Measurements from ENCODE around the gene MARCO.
"Not testable (repeated sequence)": the region's sequence is repeated elsewhere in the genome, so short reads cannot be mapped to it uniquely, and the experiment has no call there.

The MARCO gene

GRCh38 chr2:118932949-118933348 lies 9.0 kb upstream of the MARCO start:
- no peak for DNase-seq

DNA sequence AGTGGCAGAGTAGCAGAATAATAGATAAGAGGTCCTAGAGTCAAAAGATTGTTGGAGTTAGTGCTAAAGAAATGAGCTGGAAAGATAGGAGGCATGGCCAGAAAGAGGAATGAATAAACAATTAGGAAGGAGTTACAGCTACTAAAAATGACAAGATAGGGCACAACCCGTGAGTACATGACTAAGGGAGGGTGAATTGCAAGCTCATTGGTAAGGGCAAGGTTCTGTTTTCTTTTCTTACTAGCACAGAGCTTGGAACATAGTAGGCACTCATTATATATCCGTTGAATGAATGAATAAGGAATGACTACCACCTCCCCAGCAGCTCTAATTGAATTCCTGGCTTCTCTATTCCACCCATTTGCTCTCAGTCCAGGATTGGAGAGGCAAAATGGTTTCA lies 5.7 kb upstream of the MARCO start:
- no peak for DNase-seq

- DNase-seq: no peak
Measured at GRCh38 chr2:118936936-118937335, 5.1 kb upstream of the MARCO start.

DNA sequence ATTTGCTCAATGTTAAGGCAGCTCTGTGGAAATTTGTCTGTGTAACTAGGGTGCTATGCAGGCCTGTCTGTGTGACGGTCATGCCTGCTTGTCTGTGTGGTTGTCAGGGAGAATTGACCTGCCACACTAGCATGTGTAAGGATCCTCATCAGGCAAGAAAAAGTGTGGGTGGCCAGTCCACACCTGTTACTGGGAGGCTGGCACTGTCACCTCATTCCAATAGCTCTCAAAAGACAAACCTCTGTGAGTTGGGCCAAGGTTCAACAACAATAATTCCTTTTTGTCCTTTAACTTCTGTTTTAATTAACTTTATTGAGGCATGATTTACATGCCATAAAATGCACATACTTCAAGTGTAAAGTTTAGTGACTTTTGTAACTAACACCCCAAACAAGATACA lies 4.2 kb upstream of the MARCO start:
- no peak for DNase-seq

GRCh38 chr2:118939994-118940393 lies 2.0 kb upstream of the MARCO start:
- DNase-seq: no peak

DNA sequence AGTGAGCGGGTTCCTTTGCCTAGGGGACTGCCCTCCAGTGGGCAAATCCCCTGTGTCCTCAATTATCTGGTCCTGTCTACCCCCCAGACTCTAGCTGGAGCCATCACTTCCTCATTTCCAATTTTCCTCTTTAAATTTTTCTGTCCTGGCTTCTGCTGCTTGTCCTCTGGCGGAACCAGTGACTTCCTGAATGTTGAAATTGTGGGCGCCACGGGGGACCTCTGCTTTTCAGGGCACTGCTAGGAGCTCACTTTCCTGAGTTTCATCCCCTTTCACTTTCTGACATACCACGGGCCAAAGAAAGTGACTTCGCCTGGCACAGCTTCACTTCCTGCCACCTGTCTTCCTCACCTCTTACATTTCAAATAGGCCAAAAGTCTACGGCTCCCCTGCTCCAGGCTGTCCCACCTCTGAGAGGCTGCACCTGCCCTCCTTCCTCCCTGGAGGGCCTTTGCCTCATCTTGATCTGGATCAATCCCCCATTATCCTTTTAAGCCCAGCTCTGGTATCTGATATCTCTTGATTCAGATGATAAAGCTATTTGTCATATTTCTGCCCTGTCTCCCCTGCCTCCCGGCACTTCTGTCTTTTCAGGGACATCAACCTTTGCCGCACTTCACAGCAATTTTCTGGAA lies 1.4 kb upstream of the MARCO start:
- DNase-seq: no peak

GRCh38 chr2:118943286-118943685 lies 1.3 kb downstream of the MARCO start:
- DNase-seq: no peak

- no peak for DNase-seq
Measured at GRCh38 chr2:118945881-118946280, 3.9 kb downstream of the MARCO start.

DNA sequence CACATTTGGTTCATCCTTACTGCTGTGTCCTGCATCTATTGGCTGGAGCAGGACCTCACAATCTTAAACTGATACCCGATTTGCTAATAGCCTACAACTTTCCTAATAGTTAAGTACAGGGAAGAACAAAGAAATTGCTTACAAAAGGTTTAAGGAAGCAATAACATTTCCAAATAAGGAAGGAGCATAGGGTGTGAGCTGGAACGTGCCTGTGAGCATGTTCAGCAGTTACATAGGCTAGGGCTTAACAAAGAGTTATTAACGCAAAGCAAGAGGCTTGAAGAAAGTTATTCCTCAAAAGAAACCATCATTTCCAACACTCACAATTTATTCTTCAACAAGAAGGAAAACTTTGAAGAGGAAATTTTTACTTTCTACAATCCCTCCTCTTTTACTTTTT lies 6.3 kb downstream of the MARCO start:
- DNase-seq: not testable (repeated sequence)

- no peak for DNase-seq
Measured at GRCh38 chr2:118954297-118955060, 12.5 kb downstream of the MARCO start.

GRCh38 chr2:118965737-118966136 lies 23.7 kb downstream of the MARCO start:
- DNase-seq: no peak

- DNase-seq: no peak
Measured at GRCh38 chr2:118967124-118967880, 25.3 kb downstream of the MARCO start.

DNA sequence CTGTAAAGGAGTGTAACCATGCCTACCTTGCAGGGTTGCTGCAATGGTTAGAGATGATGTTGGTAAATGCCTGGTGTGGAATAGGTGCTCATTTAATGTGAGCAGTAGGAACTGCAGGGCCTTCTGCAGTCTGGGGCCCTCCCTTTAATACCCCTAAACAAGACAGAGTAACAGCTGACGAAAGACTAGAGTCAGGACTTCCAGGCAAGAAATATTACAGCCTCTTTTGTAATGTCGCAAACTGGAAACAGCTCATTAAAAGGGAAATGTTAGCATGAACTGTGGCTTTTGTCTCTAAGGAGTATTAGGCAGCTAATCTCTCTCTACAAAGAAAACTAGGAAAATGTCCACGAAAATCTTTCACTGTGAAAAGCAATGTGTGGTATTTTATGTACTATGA lies 26.0 kb downstream of the MARCO start:
- DNase-seq: no peak

DNA sequence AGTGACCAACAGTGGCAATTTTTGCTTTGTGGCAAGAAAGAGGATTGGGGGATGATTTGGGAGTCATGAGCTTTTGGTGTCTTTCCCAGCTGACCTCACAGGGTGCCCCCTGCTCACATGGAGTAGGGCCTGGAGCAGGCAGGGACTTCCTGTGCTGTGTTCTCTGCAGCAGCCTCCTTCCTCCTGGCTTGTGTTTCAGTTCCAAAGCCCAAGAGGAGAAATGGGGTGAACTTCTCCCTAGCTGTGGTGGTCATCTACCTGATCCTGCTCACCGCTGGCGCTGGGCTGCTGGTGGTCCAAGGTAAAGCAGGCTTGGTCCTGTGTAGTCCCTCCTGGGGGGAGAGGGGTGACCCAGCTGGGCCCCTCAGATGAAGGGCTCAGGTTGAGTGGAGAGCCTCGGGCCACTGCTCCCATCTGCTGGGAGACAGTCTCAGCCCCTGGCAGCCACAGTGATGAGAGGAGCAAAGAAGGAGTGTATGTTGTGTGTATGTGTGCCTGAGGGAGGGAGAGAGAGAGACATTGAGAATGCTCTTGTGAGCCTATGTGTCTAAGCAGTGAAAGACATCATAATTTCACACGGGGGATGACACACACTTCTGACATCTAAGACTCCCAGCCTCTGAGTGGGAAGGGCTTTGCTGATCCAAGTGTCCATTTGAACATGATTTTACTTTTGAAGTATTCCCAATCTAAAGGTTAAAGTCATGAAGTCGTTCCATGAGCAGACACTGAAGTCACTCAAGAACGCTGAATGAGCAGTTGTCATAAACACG lies 27.2 kb downstream of the MARCO start:
- DNase-seq: no peak

DNA sequence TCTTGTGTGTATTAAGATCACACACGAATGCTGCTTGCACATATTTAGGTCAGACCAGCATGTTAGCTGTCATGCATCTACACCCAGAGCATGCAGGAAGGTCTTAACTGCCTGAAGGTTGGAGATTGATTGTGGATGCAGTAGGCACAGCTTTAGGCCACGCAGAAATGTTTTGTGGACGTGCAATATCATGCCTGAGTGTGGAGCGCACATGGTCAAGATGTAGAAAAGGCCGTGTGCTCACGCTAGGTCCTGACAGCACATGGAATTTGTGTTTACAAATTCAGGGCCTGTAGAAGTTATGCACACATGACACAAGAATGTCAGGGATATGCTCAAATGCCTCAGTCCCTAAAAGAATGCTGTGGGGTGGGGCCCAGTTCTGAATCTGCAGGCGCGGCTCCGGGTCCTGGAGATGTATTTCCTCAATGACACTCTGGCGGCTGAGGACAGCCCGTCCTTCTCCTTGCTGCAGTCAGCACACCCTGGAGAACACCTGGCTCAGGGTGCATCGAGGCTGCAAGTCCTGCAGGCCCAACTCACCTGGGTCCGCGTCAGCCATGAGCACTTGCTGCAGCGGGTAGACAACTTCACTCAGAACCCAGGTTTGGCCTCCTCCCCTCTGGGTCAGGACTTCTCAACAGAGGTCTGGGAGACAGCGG lies 27.9 kb downstream of the MARCO start:
- no peak for DNase-seq

- no peak for DNase-seq
Measured at GRCh38 chr2:118970396-118971135, 28.6 kb downstream of the MARCO start.

GRCh38 chr2:118971245-118972122 lies 29.5 kb downstream of the MARCO start:
- no peak for DNase-seq

DNA sequence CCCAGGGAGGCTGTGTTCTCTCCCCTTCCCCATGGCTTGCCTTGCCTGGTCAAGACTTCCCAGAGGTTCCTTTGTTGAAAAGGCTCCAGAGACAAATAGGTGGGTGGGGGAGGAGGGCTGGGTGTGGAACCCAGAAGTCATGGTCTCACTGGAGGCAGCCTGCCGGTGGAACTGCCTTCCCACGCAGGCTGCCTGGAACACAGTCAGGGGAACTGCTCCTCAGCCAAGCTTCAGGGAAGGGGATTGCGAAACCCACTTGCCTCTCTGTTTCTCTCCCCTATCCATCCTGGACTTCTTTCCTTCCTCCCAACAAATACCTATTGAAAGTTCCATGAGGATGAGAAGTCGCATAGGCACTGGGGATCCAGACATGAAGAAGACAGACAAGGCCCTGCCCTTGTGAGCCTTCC lies 31.6 kb downstream of the MARCO start:
- no peak for DNase-seq

GRCh38 chr2:118974103-118974993 lies 32.4 kb downstream of the MARCO start:
- no peak for DNase-seq

DNA sequence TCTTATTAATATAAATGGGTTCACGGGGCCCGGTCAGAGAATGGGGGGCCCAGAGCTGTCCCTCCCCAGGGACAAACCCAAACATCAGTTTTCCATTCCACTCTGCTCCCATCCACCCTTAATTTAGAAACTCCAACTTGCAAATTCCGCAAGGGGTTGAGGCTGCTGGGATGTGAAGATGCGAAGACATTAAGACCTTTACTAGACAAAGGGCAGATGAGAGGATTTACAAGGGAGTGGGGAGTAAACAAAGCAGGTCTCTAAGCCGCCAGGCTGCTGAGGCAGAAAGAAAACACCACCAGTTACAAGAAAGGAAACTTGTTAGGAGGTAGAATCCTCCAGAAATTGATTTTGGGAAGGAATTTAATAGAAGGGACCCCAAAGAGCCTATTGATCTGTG lies 33.1 kb downstream of the MARCO start:
- DNase-seq: no peak
